ENCODE results near the gene TTC3. TPM values are rescaled to one million over a fixed set of nuclear protein-coding genes. Genes with fewer than 3 reads are reported as not detected.

TTC3 gene
- total and polyA plus RNA-seq, 2 of the 13 experiments (the other 11 are each of a cell fraction or from before 2014, with no cell fraction given): 55.7 to 108 TPM

GRCh38 chr21:37026499-37026898 is 46.6 kb upstream of the TTC3 start (continued):
- no peak for TF ChIP-seq ZBTB2 (CRISPR knock-in tag; IDR thresholded peaks at IDR 0.05; ENCODE audit: low read depth)
- no peak for TF ChIP-seq ZHX1 (CRISPR knock-in tag; IDR thresholded peaks at IDR 0.05; ENCODE audit: low read depth)

GRCh38 chr21:37028570-37028969 is 44.5 kb upstream of the TTC3 start:
- H2AFZ ChIP-seq (ENCODE audit: low read length): no peak overlapping the region

More at GRCh38 chr21:37028570-37028969, 44.5 kb upstream of the TTC3 start:
- WGBS (ENCODE audit: low lambda C conversion rate): 66% methylated on average over 4 of the region's 4 CpGs
- Histone ChIP-seq H3K79me2 (ENCODE audit: insufficient read depth, low read length) (no peaks in the 10 kb centered on the region), H3K9me3 (ENCODE audit: low read length) (no peaks in the 10 kb centered on the region), H3K27me3 (ENCODE audit: control insufficient read depth in 1 of 2, insufficient read depth in 2 of 2, low read length in 2 of 2) (no peaks in the 10 kb centered on the region), H3K9ac (ENCODE audit: insufficient read depth, low read depth, low read length) (no peak overlapping the region), H3K27ac (ENCODE audit: extremely low read length, insufficient read depth, low read length) (no peak overlapping the region), H4K20me1 (ENCODE audit: insufficient read depth, low read length) (no peaks in the 10 kb centered on the region), H3K4me2 (ENCODE audit: low read depth, low read length) (no peak overlapping the region), H3K4me1 (ENCODE audit: insufficient read depth, low read length) (no peaks in the 10 kb centered on the region), H3K4me3 (replicated peaks in 1 of 3; ENCODE audit: insufficient read depth in 1 of 3, low read depth in 2 of 3, low read length in 3 of 3) (no peak overlapping the region), H3K36me3 (replicated peaks in 1 of 2; ENCODE audit: control insufficient read depth in 1 of 2, insufficient read depth in 2 of 2, low read length in 2 of 2) (no peaks in the 10 kb centered on the region)
- ATAC-seq: no peak
- no peak for DNase-seq (ENCODE audit: low spot score)
- TF ChIP-seq HNRNPH1 (optimal IDR thresholded peaks at IDR 0.05; ENCODE audit: low read depth, low read length): no peak
- no peak for TF ChIP-seq RBM22 (optimal IDR thresholded peaks at IDR 0.05; ENCODE audit: low read length)
- no peak for TF ChIP-seq ZNF775 (CRISPR knock-in tag; IDR thresholded peaks at IDR 0.05; ENCODE audit: borderline replicate concordance)
- no peak for TF ChIP-seq ARHGAP35 (CRISPR knock-in tag; IDR thresholded peaks at IDR 0.05; ENCODE audit: borderline replicate concordance)
- no peak for TF ChIP-seq ZNF597 (CRISPR knock-in tag; IDR thresholded peaks at IDR 0.05)
- TF ChIP-seq NR2F6 (IDR thresholded peaks at IDR 0.05): no peak
- no peak for TF ChIP-seq NR2F6 (CRISPR knock-in tag; IDR thresholded peaks at IDR 0.05)
- TF ChIP-seq E2F1 (CRISPR knock-in tag; IDR thresholded peaks at IDR 0.05): no peak
- no peak for TF ChIP-seq ZNF235 (CRISPR knock-in tag; IDR thresholded peaks at IDR 0.05; ENCODE audit: borderline replicate concordance)
- no peak for TF ChIP-seq ZHX1 (CRISPR knock-in tag; IDR thresholded peaks at IDR 0.05; ENCODE audit: low read depth)
- no peak for TF ChIP-seq SNAPC5 (CRISPR knock-in tag; IDR thresholded peaks at IDR 0.05; ENCODE audit: borderline replicate concordance)
- no TSS peak for BruUV-seq (replicated peaks)
- intact Hi-C loops (cut with micrococcal nuclease; ENCODE audit: unreplicated experiment) (no loop called here), in situ Hi-C loops (cut with HindIII; ENCODE audit: extremely low pct_ligation_motif_present, low pct_unique_long_range_greater_than_20kb) (no loop called here)
- FAIRE-seq: no peak
- ChIA-PET POLR2A (no interaction called here), CTCF (ENCODE audit: low intra/inter-chr PET ratio, low total read pairs) (no interaction called here)

Measured in HepG2 (cell line).